ENCODE results near the gene RBM20.

DNA sequence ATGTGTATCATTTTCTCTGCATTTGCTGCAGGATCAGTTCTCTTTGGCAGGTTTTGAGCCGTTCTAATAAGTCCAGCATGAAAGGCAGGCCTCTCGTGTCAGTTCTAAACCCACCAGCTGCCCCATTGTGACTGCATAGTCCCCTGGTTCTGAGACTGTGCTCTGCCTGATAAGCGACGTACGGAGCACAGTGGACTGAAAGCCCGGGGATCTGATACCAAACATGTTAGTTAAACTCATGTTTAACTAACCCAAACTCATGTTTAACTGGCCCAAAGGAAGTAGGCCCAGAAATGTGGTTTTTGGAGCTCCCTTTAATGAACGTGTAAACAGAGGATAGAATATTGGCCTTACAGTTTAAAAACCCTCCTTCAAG, 129.5 kb downstream of the RBM20 start:
- TF ChIP-seq POLR2A (IDR thresholded peaks at IDR 0.05), result no peak
- TF ChIP-seq, protein P1, sequence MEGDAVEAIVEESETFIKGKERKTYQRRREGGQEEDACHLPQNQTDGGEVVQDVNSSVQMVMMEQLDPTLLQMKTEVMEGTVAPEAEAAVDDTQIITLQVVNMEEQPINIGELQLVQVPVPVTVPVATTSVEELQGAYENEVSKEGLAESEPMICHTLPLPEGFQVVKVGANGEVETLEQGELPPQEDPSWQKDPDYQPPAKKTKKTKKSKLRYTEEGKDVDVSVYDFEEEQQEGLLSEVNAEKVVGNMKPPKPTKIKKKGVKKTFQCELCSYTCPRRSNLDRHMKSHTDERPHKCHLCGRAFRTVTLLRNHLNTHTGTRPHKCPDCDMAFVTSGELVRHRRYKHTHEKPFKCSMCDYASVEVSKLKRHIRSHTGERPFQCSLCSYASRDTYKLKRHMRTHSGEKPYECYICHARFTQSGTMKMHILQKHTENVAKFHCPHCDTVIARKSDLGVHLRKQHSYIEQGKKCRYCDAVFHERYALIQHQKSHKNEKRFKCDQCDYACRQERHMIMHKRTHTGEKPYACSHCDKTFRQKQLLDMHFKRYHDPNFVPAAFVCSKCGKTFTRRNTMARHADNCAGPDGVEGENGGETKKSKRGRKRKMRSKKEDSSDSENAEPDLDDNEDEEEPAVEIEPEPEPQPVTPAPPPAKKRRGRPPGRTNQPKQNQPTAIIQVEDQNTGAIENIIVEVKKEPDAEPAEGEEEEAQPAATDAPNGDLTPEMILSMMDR (IDR thresholded peaks at IDR 0.05 in 4 of 5, conservative IDR thresholded peaks at IDR 0.05 in 1 of 5), result no peak
